GM21717 (cell line): Measurements from ENCODE around the gene OXTR.
A peak's percentile ranks its signal among the peaks of the same experiment; 100 is the strongest.

Source experiments
- ATAC-seq: cut with Tn5 transposase; IDR thresholded peaks from one replicate; pipeline ENCODE4 v1.9.1; 2021; ENCODE audit warnings: mild to moderate bottlenecking, moderate library complexity; ENCODE audit not compliant: unreplicated experiment

OXTR gene

GRCh38 chr3:8769088-8769822 lies at the start of gene OXTR:
TSS of gene OXTR (minus strand) at chr3:8769613. CDS start at chr3:8768187, 1,426 bp downstream.
- peak; percentile 86 for ATAC-seq

DNA sequence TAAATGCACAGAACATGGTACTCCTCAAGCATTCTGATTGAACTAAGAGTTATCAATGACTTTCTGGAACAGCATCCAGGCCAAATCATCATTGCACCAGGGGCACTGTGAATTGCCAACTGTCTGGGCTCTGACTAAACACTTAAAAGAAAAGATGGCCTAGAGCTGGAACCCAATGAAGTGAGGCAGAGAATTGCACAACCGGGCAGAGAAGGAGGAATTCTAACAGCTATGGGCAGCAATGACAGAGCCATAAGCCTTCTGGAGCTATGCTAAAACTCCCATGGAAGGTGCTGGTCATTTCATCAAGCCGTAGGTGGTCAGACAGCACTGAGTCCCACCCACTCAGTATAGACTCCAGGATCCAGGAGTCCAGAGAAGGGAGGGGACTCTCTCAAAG lies 48.1 kb upstream of the OXTR start:
- no peak for ATAC-seq

GRCh38 chr3:8816106-8816505 lies 46.7 kb upstream of the OXTR start:
- ATAC-seq, result no peak

GRCh38 chr3:8813411-8813810 lies 44.0 kb upstream of the OXTR start:
- ATAC-seq, result no peak

GRCh38 chr3:8810561-8810960 lies 41.1 kb upstream of the OXTR start:
- no peak for ATAC-seq

GRCh38 chr3:8805774-8806173 lies 36.4 kb upstream of the OXTR start:
- no peak for ATAC-seq

GRCh38 chr3:8802256-8802655 lies 32.8 kb upstream of the OXTR start:
- ATAC-seq, result no peak

DNA sequence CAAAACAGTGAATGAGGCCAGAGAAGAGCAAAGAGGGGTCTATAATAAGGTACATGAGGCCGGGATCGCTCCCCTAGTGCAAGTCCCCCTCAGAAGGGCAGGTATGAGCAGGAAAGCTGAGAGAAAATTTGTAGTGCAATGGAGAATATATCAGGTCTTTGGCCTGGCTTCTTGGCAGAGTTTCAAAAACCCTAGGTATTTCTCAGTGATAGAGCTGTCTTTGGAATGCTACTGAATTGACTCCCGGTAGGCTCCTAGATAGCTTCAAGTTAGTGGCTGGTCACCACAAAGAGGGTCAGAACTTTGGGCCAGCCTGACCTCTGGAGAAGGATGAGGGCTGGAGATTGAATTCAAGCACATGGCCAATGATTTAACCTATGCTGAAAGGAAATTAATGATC lies 30.6 kb upstream of the OXTR start:
- ATAC-seq, result no peak

DNA sequence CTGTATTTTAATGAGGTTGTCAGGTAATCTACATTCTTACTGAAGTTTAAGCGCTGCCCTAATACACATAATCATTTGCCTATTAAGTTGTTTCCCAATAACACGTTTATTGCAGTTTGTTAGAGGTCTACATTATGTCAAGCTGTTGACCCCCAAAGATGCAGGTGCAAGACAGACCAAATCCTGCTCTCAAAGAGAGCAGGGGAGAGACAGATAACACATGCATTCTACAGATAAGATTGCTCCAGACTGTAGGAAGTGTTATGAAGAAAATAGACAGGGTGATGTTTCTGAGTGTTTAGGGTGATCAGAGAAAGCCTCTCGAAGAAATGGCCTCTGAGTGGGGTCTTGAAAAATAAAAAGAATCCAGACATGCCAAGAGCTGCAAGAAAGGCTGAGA lies 24.8 kb upstream of the OXTR start:
- ATAC-seq, result no peak

DNA sequence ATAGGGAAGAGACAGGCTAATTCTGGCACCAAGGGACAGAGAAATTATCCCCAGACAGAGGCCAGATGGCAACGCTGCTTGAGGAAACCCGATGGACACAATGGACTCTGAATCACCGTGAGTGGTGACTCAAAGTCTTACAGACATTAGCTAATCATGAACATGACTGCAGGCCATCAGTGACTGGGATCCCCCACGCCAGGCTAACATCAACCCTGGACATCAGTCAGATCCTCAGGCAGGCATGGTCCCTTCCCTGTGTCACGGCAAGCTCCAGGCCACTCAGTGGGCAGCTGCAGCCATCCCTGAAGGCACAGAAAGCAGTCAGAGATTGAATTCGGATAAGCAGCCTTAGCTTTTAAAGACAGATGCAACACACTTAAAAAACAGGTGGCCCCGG lies 23.8 kb upstream of the OXTR start:
- no peak for ATAC-seq

GRCh38 chr3:8790529-8790928 lies 21.1 kb upstream of the OXTR start:
- ATAC-seq, result no peak

DNA sequence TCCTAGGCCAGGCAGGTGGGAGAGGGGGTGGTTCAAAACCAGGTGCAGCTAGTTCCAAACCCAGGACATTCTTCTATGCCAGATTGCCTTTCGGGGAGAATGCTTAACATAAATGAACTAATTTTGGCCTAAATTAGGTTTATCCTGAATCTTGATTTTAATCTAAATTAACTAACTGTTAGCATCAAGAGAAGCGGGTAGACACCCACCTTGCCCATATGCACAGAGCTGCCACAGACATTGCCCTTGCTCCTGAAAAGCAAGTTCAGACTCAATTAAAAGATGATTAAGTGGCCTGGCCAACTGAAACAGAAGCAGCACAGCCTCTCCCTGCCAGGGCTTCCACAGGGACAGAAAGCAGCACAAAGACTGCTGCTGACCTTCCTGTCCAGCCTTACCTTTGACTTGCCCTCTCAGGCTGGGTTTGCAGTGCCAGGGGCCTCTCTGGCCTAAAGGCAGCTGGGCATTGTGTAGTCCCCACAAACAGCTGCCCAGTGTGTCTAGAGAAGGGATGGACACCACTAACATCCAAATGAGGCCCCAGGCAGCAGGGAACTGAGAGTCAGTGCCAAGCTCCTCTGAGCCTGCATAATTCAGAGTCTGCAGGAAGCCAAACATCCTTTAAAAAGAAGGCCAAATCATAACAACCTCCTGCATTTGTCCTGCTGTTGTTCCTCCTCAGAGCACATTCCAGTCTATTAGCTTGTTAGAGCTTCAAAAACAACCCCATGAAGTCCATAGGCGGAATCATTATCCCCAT lies 15.4 kb upstream of the OXTR start:
- ATAC-seq, result no peak

- no peak for ATAC-seq
Observed at GRCh38 chr3:8780279-8780678, 10.9 kb upstream of the OXTR start.

DNA sequence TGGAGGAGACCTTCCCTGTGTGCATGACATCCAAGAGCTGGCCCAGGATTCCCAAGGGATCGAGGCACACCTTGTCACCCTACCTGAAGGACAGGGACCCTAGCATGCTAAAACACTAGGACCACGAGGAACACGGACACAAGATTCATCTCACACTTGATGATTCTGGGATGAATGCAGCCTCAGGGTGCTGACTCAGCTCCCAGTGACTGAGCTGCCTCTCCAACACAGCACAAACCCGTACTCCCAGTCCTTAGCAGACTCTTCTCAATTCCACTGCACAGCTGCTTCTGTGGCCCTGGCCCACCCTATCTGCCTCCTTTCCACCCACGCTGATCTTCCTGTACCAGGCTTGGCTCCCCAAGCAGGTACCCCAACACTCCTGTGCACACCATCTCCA lies 9.1 kb upstream of the OXTR start:
- ATAC-seq, result no peak

DNA sequence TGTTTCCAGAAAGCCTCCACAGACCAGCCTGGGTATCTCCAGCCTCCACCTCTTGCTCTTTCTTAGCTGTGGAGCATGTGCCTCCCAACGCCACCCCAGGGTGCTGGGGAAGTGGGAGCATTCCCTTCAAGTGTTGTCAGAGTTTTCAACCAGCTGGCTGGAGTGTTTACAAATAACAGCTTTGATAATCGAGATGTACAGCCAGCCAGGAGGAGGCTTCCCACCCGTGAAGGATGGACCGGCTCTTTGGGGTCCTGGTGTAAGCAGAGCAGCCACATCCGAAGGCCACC lies 8.5 kb upstream of the OXTR start:
- no peak for ATAC-seq

DNA sequence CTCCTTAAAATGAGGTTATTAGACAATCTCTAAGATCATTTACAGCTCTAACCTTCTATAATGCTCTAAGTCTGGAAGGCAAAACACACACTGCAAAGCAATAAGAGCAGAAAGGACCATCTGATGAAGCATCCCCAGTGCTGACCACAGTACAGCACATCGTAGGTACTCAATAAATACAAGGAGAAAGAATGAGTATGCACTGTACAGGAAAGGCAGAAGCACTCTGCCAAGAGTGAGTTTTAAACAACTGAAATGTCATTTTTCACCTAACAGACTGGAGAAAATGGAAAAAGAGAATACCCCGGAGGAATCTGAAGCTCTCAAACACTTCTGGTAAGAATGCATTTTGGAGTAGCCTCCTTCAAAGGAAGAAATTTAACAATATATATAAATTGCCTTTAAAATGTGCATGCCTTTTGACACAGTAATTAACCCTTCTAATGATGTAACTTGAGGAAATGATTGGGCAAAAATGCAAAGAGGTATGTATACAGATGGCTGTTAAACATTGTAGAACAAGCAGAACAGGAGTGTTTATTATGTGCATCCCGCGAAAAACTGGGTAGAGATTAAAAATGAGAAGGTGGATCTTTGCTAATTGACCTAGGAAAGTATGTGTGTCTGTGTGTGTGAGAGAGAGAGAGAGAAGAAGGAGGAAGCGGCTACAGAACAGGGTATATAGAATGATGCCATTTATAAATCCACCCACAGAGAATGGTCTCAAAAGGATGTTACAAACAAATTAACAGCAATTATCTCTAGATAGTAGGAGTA lies 8.0 kb upstream of the OXTR start:
- ATAC-seq, result no peak

- ATAC-seq, result no peak
Observed at GRCh38 chr3:8776406-8776805, 7.0 kb upstream of the OXTR start.

- no peak for ATAC-seq
Observed at GRCh38 chr3:8775602-8776001, 6.2 kb upstream of the OXTR start.

DNA sequence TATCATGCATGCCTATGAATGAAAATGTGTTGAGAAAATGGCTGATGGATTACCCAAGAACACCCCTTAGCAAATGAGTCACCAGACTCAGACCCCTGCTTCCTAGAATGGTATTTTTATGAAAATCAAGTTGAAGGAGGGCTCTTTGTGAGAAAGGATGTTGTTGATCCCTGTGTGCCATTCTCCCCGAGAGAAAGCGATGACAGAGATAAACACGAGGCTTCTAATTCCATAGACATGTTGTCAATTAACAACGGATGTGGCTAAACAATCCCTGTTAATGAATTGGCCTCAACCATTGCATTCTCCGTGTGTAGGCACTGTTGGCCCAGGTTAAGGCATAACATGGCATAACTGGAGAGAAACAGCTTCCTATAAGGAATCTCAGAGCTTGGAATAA lies 5.8 kb upstream of the OXTR start:
- no peak for ATAC-seq

- no peak for ATAC-seq
Observed at GRCh38 chr3:8773941-8774542, 4.6 kb upstream of the OXTR start.

DNA sequence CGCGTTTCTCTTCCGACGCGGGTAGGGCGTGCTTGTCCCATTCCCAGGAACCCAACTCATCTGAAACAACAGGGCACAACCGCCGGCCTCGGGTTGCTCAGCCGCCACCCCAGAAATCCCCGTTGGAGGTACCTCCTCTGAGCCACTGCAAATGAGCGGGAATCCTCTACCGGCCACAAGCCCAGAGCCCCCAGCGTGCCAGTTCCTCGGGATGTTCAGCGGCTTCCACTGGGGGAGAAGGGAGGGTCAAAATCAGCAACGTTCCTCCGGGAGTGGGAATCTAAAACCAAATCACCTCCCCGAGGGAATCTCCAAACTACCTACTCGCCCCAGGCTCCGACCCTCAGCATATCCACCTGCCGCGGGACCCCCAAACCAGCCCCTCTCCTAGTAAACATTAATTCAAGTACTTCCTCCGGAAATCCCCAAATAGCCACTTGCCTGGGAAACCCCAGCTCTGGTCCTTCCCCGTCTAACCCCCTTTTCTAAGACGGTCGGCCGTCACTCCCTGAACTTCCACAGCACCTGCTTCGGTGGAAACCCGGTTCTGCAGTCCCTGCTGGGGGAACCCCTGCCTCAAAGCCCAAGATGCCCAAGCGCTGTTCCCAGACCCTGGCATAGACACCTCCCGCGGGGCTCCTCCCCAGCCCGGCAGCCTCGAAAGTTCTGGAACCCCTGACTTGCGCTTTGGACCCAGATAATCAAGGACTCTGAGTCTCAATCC lies 887 bp downstream of the OXTR start:
- ATAC-seq, result peak; percentile 38
